ENCODE data around the gene ADAMTSL5. TPM values are rescaled to one million over a fixed set of nuclear protein-coding genes. Genes with fewer than 3 reads are reported as not detected.

Gene ADAMTSL5
- polyA plus RNA-seq, 1 donor from 2014 or later: not detected

DNA sequence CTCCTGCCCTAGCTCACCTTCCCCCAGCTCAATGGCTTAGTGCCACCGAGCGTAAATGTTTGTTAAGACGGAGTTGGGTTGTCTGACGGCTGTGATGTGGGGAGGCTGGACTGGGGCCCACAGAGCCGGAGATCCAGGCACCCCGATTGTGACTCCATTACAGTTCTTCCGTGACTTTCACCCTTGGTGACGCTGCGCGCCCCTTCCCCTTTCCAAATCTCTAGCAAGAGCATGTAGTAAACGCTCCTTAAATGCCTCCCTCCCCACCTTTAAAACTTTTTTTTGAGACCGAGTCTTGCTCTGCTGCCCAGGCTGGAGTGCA is 21.0 kb downstream of the ADAMTSL5 start:
- Histone ChIP-seq H3K79me2 (replicated peaks; ENCODE audit: insufficient read depth, low read length) (no peaks in the 10 kb centered on the region), H3K27ac (ENCODE audit: low read length) (no peak overlapping the region), H3K9ac (ENCODE audit: low read length) (peak overlapping the region; percentile 63)

GRCh38 chr19:1491114-1491848 is 21.5 kb downstream of the ADAMTSL5 start, which contains the start of gene REEP6:
Gene REEP6, plus strand, starts transcription at chr19:1491181. Its CDS starts 89 bp downstream, at chr19:1491270.
- Histone ChIP-seq H2AFZ (ENCODE audit: low read depth, low read length) (peak within 1 kb of the TSS; percentile 42), H3K79me2 (replicated peaks; ENCODE audit: insufficient read depth, low read length) (no peaks in the 10 kb centered on the region), H3K36me3 (ENCODE audit: insufficient read depth, low read length) (no peaks in the 10 kb centered on the region), H3K9me3 (ENCODE audit: low read length) (no peaks in the 10 kb centered on the region), H3K9me2 (ENCODE audit: insufficient read depth, low read length) (no peaks in the 10 kb centered on the region), H3F3A (ENCODE audit: insufficient read depth, low read length, poor library complexity, severe bottlenecking) (no peaks in the 10 kb centered on the region), H3K4me3 (ENCODE audit: low read length) (peak within 1 kb of the TSS; percentile 78), H3K27me3 (ENCODE audit: insufficient read depth, low read depth, low read length) (peaks cover 4% of the 10 kb centered on the region), H3K9ac (ENCODE audit: low read length) (peak within 1 kb of the TSS; percentile 77), H3K4me2 (ENCODE audit: low read length) (peak within 1 kb of the TSS; percentile 35), H4K20me1 (ENCODE audit: insufficient read depth) (no peaks in the 10 kb centered on the region), H3K27ac (ENCODE audit: low read length) (peak within 1 kb of the TSS; percentile 80)
- TF ChIP-seq EP300 (conservative IDR thresholded peaks at IDR 0.05; ENCODE audit: poor library complexity, severe bottlenecking) (peak; percentile 26), MXI1 (conservative IDR thresholded peaks at IDR 0.05; ENCODE audit: poor library complexity, severe bottlenecking) (peak; percentile 56), TAF1 (IDR thresholded peaks at IDR 0.05; ENCODE audit: low read depth) (no peak), POLR2AphosphoS5 (IDR thresholded peaks at IDR 0.05) (peak; percentile 72), RAD21 (conservative IDR thresholded peaks at IDR 0.05) (peak; percentile 47), CTCF (IDR thresholded peaks at IDR 0.05; ENCODE audit: poor library complexity, severe bottlenecking) (peak; percentile 31), SMC3 (conservative IDR thresholded peaks at IDR 0.05; ENCODE audit: poor library complexity) (peak; percentile 45)
- TF ChIP-seq, protein P1, sequence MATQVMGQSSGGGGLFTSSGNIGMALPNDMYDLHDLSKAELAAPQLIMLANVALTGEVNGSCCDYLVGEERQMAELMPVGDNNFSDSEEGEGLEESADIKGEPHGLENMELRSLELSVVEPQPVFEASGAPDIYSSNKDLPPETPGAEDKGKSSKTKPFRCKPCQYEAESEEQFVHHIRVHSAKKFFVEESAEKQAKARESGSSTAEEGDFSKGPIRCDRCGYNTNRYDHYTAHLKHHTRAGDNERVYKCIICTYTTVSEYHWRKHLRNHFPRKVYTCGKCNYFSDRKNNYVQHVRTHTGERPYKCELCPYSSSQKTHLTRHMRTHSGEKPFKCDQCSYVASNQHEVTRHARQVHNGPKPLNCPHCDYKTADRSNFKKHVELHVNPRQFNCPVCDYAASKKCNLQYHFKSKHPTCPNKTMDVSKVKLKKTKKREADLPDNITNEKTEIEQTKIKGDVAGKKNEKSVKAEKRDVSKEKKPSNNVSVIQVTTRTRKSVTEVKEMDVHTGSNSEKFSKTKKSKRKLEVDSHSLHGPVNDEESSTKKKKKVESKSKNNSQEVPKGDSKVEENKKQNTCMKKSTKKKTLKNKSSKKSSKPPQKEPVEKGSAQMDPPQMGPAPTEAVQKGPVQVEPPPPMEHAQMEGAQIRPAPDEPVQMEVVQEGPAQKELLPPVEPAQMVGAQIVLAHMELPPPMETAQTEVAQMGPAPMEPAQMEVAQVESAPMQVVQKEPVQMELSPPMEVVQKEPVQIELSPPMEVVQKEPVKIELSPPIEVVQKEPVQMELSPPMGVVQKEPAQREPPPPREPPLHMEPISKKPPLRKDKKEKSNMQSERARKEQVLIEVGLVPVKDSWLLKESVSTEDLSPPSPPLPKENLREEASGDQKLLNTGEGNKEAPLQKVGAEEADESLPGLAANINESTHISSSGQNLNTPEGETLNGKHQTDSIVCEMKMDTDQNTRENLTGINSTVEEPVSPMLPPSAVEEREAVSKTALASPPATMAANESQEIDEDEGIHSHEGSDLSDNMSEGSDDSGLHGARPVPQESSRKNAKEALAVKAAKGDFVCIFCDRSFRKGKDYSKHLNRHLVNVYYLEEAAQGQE (IDR thresholded peaks at IDR 0.05; ENCODE audit: borderline replicate concordance): no peak

More for the DNA sequence above, 21.0 kb downstream of the ADAMTSL5 start:
- Histone ChIP-seq H3K27me3 (ENCODE audit: insufficient read depth, low read depth, low read length) (peaks cover 4% of the 10 kb centered on the region), H3K9me3 (ENCODE audit: low read length) (no peaks in the 10 kb centered on the region), H3K36me3 (ENCODE audit: insufficient read depth, low read length) (no peaks in the 10 kb centered on the region), H3K4me2 (ENCODE audit: low read length) (no peak overlapping the region), H4K20me1 (ENCODE audit: insufficient read depth) (no peaks in the 10 kb centered on the region), H3F3A (ENCODE audit: insufficient read depth, low read length, poor library complexity, severe bottlenecking) (no peaks in the 10 kb centered on the region), H3K4me3 (ENCODE audit: low read length) (peak overlapping the region; percentile 78), H2AFZ (ENCODE audit: low read depth, low read length) (no peak overlapping the region), H3K9me2 (ENCODE audit: insufficient read depth, low read length) (no peaks in the 10 kb centered on the region)
- TF ChIP-seq, protein P1 (IDR thresholded peaks at IDR 0.05; ENCODE audit: borderline replicate concordance): no peak
- TF ChIP-seq EZH2 (IDR thresholded peaks at IDR 0.05; ENCODE audit: borderline replicate concordance, insufficient read depth, low read length, poor library complexity, severe bottlenecking): no peak
- TF ChIP-seq POLR2AphosphoS5 (IDR thresholded peaks at IDR 0.05): no peak
- TF ChIP-seq CTCF (IDR thresholded peaks at IDR 0.05; ENCODE audit: poor library complexity, severe bottlenecking): no peak
- TF ChIP-seq TAF1 (IDR thresholded peaks at IDR 0.05; ENCODE audit: low read depth): no peak
- no peak for TF ChIP-seq SMC3 (conservative IDR thresholded peaks at IDR 0.05; ENCODE audit: poor library complexity)
- TF ChIP-seq EP300 (conservative IDR thresholded peaks at IDR 0.05; ENCODE audit: poor library complexity, severe bottlenecking): no peak
- no peak for TF ChIP-seq MXI1 (conservative IDR thresholded peaks at IDR 0.05; ENCODE audit: poor library complexity, severe bottlenecking)
- TF ChIP-seq RAD21 (conservative IDR thresholded peaks at IDR 0.05): no peak

Data from neural cell (in vitro differentiated cells).